Stimulated activated CD4-positive, alpha-beta T cell treated with anti-CD3 and anti-CD28 coated beads, Interleukin-15, amount 100 ng/mL, for 48 hours (primary cell): ENCODE results near the gene SPTLC1.
"Not testable (repeated sequence)": the region's sequence is repeated elsewhere in the genome, so short reads cannot be mapped to it uniquely, and the experiment has no call there.

Experiments used
- DNase-seq, 2 donors: peaks; one replicate each; pipeline ENCODE4 v3.0.0-alpha.2; 2020; ENCODE audit warnings: low read depth in 2 of 2

The SPTLC1 gene

GRCh38 chr9:92140754-92141143 is 25.5 kb upstream of the SPTLC1 start:
- no peak for DNase-seq

- DNase-seq, result peak; percentile 39 to 63
These were observed 25.0 kb upstream of the SPTLC1 start for GRCh38 chr9:92140074-92140753.

- DNase-seq, result not testable (repeated sequence)
These were observed 23.8 kb upstream of the SPTLC1 start for GRCh38 chr9:92138960-92139540.

- peak; percentile 29 to 68 for DNase-seq
These were observed 23.1 kb upstream of the SPTLC1 start for GRCh38 chr9:92138157-92138959.

GRCh38 chr9:92136184-92136858 is 21.1 kb upstream of the SPTLC1 start:
- DNase-seq, result no peak

- no peak for DNase-seq
These were observed 20.4 kb upstream of the SPTLC1 start for GRCh38 chr9:92135576-92135975.

GRCh38 chr9:92133949-92134604 is 18.9 kb upstream of the SPTLC1 start:
- DNase-seq, result peak; percentile 69 to 74

- not testable (repeated sequence) for DNase-seq
These were observed 17.7 kb upstream of the SPTLC1 start for GRCh38 chr9:92132913-92133312.

GRCh38 chr9:92132501-92132900 is 17.3 kb upstream of the SPTLC1 start:
- no peak for DNase-seq

- DNase-seq, result no peak
These were observed 7.6 kb upstream of the SPTLC1 start for GRCh38 chr9:92122800-92123199.

- no peak for DNase-seq
These were observed 6.8 kb upstream of the SPTLC1 start for GRCh38 chr9:92122061-92122460.

GRCh38 chr9:92121265-92121664 is 6.1 kb upstream of the SPTLC1 start:
- no peak for DNase-seq

- DNase-seq, result no peak
These were observed 4.9 kb upstream of the SPTLC1 start for GRCh38 chr9:92120138-92120537.

GRCh38 chr9:92119586-92119985 is 4.4 kb upstream of the SPTLC1 start:
- no peak for DNase-seq

GRCh38 chr9:92108122-92108521 is 7.1 kb downstream of the SPTLC1 start:
- DNase-seq, result no peak

GRCh38 chr9:92105446-92106225 is 9.6 kb downstream of the SPTLC1 start:
- DNase-seq, result not testable (repeated sequence)

- DNase-seq, result not testable (repeated sequence)
These were observed 11.6 kb downstream of the SPTLC1 start for GRCh38 chr9:92103601-92104000.

GRCh38 chr9:92100237-92100911 is 14.8 kb downstream of the SPTLC1 start:
- DNase-seq, result no peak

GRCh38 chr9:92098638-92099037 is 16.6 kb downstream of the SPTLC1 start:
- no peak for DNase-seq

GRCh38 chr9:92097997-92098482 is 17.2 kb downstream of the SPTLC1 start:
- peak; percentile 27 to 75 for DNase-seq
